ENCODE results near the gene CSPG5. TPM values are rescaled to one million over a fixed set of nuclear protein-coding genes. Genes with fewer than 3 reads are reported as not detected.

Gene CSPG5
- total and polyA plus RNA-seq, 2 donors (not counting 1 experiment from before 2014, with no cell fraction given), result 0.04 to 0.99 TPM

DNA sequence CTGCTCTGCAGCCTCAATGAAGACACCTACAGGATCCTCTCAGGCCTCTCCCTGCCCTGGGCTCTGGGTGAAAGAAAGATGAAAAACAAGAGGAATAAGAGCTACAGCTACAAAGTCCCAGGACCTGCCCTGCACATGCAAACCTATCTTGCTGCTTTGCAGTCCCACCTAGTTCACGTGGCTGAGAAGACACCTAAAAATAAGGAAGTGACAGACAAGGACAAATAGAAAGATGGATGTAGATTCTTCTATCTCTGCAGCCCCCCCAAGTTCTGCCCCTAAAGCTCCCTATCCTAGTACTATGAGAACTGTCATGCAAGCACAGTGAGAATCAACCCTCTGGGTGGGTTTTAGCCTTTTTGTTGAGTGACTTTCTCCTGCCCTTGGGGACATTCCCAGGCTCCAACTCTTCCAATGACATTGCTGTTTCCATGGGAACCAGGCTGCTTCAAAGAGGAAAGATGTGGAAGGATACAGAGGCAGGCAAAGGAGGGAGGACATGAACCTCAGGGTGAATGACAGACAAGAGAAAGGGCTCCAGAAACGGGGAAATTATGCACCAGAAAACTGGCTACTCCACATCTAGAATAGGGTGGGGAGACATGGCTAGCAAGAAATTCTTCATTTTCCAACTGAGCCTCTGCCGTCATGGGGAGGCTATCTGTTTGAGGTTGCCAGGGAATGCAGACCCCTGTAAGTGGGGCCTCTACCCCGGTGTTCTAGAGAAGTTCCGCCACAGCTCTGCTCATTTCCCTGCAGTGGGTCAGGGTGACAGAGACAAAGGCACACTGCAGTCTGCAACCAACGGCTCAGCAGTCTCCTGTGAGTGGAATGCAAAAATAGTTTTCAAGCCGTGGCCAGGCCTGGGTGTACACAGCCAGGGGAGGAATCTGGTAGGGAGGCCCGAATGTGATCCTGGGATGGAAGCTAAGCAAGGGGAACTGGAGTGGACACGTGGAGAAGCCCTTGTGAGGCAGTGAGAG lies 5.2 kb downstream of the CSPG5 start:
- CTCF ChIA-PET, result no interaction called here
- whole genome bisulfite sequencing (ENCODE audit: insufficient coverage), result 90% methylated on average over 6 of the region's 9 CpGs
- Mint-ChIP-seq H3K4me3 (no peak overlapping the region), H3K27me3 (peaks cover 24% of the 10 kb centered on the region), H3K9me3 (ENCODE audit: insufficient read depth) (no peaks in the 10 kb centered on the region), H3K4me1 (no peaks in the 10 kb centered on the region), H3K27ac (no peak overlapping the region)
- Histone ChIP-seq H3K27ac (ENCODE audit: low read length in 2 of 2) (no peak overlapping the region), H3K4me3 (ENCODE audit: control extremely low read depth in 1 of 5, extremely low read depth in 1 of 5, insufficient read depth in 1 of 5, low read depth in 2 of 5, low read length in 4 of 5) (no peak overlapping the region), H3K36me3 (replicated peaks in 1 of 2; ENCODE audit: control extremely low read depth in 1 of 2, control insufficient read depth in 1 of 2, extremely low read depth in 1 of 2, insufficient read depth in 2 of 2, low read length in 1 of 2) (no peaks in the 10 kb centered on the region), H4K20me1 (ENCODE audit: control insufficient read depth, insufficient read depth, low read length, poor library complexity, severe bottlenecking) (no peaks in the 10 kb centered on the region), H3K79me2 (ENCODE audit: control insufficient read depth, insufficient read depth, low read length) (no peaks in the 10 kb centered on the region), H3K27me3 (replicated peaks in 1 of 4; ENCODE audit: control extremely low read depth in 1 of 4, control insufficient read depth in 3 of 4, insufficient read depth in 4 of 4, low read length in 3 of 4) (peaks cover 0 to 28% (median 10%) of the 10 kb centered on the region in 4 experiments), H3K4me1 (ENCODE audit: control insufficient read depth in 2 of 2, insufficient read depth in 2 of 2, low read length in 2 of 2) (peaks cover 8 to 9% of the 10 kb centered on the region in 2 donors), H2AFZ (ENCODE audit: insufficient read depth, low read depth, low read length, poor library complexity, severe bottlenecking) (no peak overlapping the region), H3K9ac (ENCODE audit: low read length) (no peak overlapping the region), H3K9me3 (ENCODE audit: control extremely low read depth in 1 of 3, control insufficient read depth in 2 of 3, insufficient read depth in 1 of 3, low read length in 2 of 3) (peaks cover 0 to 5% (median 0%) of the 10 kb centered on the region in 3 donors), H3K4me2 (replicated peaks; ENCODE audit: low read depth, low read length, poor library complexity, severe bottlenecking) (no peak overlapping the region)
- intact Hi-C loops (cut with micrococcal nuclease), result no loop called here
- TF ChIP-seq, protein P1, sequence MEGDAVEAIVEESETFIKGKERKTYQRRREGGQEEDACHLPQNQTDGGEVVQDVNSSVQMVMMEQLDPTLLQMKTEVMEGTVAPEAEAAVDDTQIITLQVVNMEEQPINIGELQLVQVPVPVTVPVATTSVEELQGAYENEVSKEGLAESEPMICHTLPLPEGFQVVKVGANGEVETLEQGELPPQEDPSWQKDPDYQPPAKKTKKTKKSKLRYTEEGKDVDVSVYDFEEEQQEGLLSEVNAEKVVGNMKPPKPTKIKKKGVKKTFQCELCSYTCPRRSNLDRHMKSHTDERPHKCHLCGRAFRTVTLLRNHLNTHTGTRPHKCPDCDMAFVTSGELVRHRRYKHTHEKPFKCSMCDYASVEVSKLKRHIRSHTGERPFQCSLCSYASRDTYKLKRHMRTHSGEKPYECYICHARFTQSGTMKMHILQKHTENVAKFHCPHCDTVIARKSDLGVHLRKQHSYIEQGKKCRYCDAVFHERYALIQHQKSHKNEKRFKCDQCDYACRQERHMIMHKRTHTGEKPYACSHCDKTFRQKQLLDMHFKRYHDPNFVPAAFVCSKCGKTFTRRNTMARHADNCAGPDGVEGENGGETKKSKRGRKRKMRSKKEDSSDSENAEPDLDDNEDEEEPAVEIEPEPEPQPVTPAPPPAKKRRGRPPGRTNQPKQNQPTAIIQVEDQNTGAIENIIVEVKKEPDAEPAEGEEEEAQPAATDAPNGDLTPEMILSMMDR (IDR thresholded peaks at IDR 0.05), result no peak
- TF ChIP-seq EZH2 (IDR thresholded peaks at IDR 0.05; ENCODE audit: borderline replicate concordance, insufficient read depth, low read depth, low read length, poor library complexity, severe bottlenecking), result no peak
- POLR2A ChIA-PET, result interaction anchor here (0.6 kb wide), 1 partner anchor 191 kb away, joined by 6 read pairs; no protein-coding TSS in a partner anchor
- DNase-seq (no peak), ATAC-seq (ENCODE audit: low read depth) (no peak)
